PC-3 (cell line): ENCODE measurements around the gene DTNB. TPM values are rescaled to one million over a fixed set of nuclear protein-coding genes. Genes with fewer than 3 reads are reported as not detected.

Experiments
- ATAC-seq: fragments of 200-7000 bp; cut with Tn5 transposase; 2 replicates; pipeline ENCODE4 v1.9.1; 2020; ENCODE audit warnings: mild to moderate bottlenecking, moderate library complexity
- BruUV-seq: library from RNA; stranded (reverse); fragments of 400-500 nt; replicated peaks from 2 replicates; lab custom pipeline; 2021; lab: Mats Ljungman, UMichigan
- CTCF ChIA-PET: fragments of 300-600 bp; sonication (Branson Sonifier 250); formaldehyde crosslinking; loops from one replicate; lab custom pipeline; 2022; ENCODE audit warnings: antibody characterized with exemption; lab: Charles Lee
- POLR2A ChIA-PET: fragments of 300-600 bp; sonication (Branson Sonifier 250); formaldehyde crosslinking; loops from one replicate; lab custom pipeline; 2022; ENCODE audit warnings: antibody characterized with exemption; ENCODE audit not compliant: unreplicated experiment; lab: Charles Lee
- DNase-seq: peaks from one replicate; pipeline ENCODE4 v3.0.0-alpha.2; 2015
- H2AFZ ChIP-seq: fragments of 300-600 bp; sonication (generic); 2 replicates; pipeline ENCODE4 v1.6.0; 2016; ENCODE audit warnings: antibody characterized with exemption, low read length
- H3F3A ChIP-seq: fragments of 300-600 bp; sonication (generic); one replicate; pipeline ENCODE4 v1.6.0; 2017; ENCODE audit warnings: antibody characterized with exemption, low read length, control low read depth, mild to moderate bottlenecking; ENCODE audit not compliant: unreplicated experiment
- H3K27ac ChIP-seq: fragments of 300-600 bp; sonication (generic); 2 replicates; pipeline ENCODE4 v1.5.1; 2016; ENCODE audit warnings: mild to moderate bottlenecking, low read length
- H3K27me3 ChIP-seq: fragments of 300-600 bp; sonication (generic); 2 replicates; pipeline ENCODE4 v1.6.1; 2016; ENCODE audit warnings: low read length, mixed read lengths
- H3K36me3 ChIP-seq: fragments of 300-600 bp; sonication (generic); 2 replicates; pipeline ENCODE4 v1.6.1; 2016; ENCODE audit warnings: low read depth, mixed run types, low read length, mixed read lengths
- H3K4me1 ChIP-seq: fragments of 300-600 bp; sonication (generic); 2 replicates; pipeline ENCODE4 v1.5.1; 2016; ENCODE audit warnings: low read length; ENCODE audit not compliant: insufficient read depth
- H3K4me2 ChIP-seq: fragments of 300-600 bp; sonication (generic); 2 replicates; pipeline ENCODE4 v1.6.0; 2016; ENCODE audit warnings: low read length
- H3K4me3 ChIP-seq: fragments of 300-600 bp; sonication (generic); 2 replicates; pipeline ENCODE4 v1.5.1; 2016; ENCODE audit warnings: mild to moderate bottlenecking, low read length, mixed read lengths
- H3K79me2 ChIP-seq: fragments of 300-600 bp; sonication (generic); 2 replicates; pipeline ENCODE4 v1.6.1; 2017; ENCODE audit warnings: low read length, mixed read lengths
- H3K9ac ChIP-seq: fragments of 300-600 bp; sonication (generic); 2 replicates; pipeline ENCODE4 v1.6.0; 2016; ENCODE audit warnings: mild to moderate bottlenecking, low read length
- H3K9me2 ChIP-seq: fragments of 300-600 bp; sonication (generic); replicated peaks from 2 replicates; pipeline ENCODE4 v1.6.1; 2016; ENCODE audit warnings: mixed run types, low read length, mixed read lengths
- H3K9me3 ChIP-seq: fragments of 300-600 bp; sonication (generic); 2 replicates; pipeline ENCODE4 v1.6.1; 2016; ENCODE audit warnings: low read length, mixed read lengths
- H4K20me1 ChIP-seq: fragments of 300-600 bp; sonication (generic); 2 replicates; pipeline ENCODE4 v1.6.1; 2016; ENCODE audit warnings: low read length, mixed read lengths
- CTCF ChIP-seq: fragments of 300-600 bp; sonication (generic); conservative IDR thresholded peaks from 2 replicates; pipeline ENCODE4 v1.5.1; 2017; ENCODE audit warnings: antibody characterized with exemption, low read depth, mild to moderate bottlenecking, low read length
- EZH2 ChIP-seq: fragments of 300-600 bp; sonication (generic); IDR thresholded peaks from one replicate; pipeline ENCODE4 v1.6.1; 2017; ENCODE audit warnings: antibody characterized with exemption, mild to moderate bottlenecking, low read length; ENCODE audit not compliant: unreplicated experiment
- EZH2phosphoT487 ChIP-seq: fragments of 300-600 bp; sonication (generic); IDR thresholded peaks from 2 replicates; pipeline ENCODE4 v1.6.1; 2018; ENCODE audit warnings: mild to moderate bottlenecking, antibody characterized with exemption, low read length, borderline replicate concordance
- intact Hi-C: fragments of 100-400 bp; cut with micrococcal nuclease; formaldehyde crosslinking; loops from 2 replicates; pipeline ENCODE4 v1.9.0; 2023
- total RNA-seq: library from RNA; depleted of rRNA; stranded (reverse); fragments of >200 nt; gene quantifications from 2 replicates; pipeline ENCODE4 v1.2.3, GENCODE V29; 2014

Gene DTNB
- total RNA-seq, 1 experiment from 2014 or later, result 23.1 TPM

DNA sequence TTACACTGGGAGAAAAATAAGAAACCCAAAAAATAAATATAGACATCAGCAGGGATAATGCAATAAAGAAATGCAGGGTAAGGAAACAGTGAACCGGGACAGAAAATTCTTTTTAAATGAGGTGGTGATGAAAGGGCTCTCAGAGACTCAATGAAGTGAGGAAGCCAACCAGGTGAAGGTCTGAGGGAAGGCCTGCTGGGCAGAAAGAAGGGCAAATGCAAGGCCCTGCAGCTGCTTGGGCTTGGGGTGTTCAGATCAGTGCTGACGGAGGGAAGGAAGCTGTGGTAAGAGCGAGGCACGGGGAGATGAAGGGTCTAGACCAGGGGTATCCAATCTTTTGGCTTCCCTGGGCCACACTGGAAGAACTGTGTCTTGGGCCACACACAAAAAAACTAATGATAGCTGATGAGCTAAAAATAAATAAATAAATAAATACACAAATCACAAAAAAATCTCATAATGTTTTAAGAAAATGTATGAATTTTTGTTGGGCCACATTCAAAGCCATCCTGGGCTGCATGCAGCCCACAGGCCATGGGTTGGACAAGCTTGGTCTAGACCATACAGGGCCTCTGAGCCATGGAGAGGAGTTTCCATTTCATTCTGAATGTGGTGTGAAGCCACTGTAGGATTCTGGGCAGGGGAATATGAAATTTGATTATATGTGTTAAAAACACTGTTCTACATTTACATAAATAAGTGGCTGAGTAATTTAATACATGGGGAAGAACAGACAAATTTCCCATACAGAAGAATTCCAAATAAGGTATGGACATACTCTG is 235.3 kb downstream of the DTNB start:
- Histone ChIP-seq H3K9ac (no peak overlapping the region), H3K36me3 (peaks cover 4% of the 10 kb centered on the region; the same call in 1 of the 2 replicates), H3K4me1 (no peaks in the 10 kb centered on the region), H3K4me3 (no peak overlapping the region), H3K79me2 (no peaks in the 10 kb centered on the region), H3K4me2 (no peak overlapping the region), H3K9me2 (no peaks in the 10 kb centered on the region), H3K27me3 (no peaks in the 10 kb centered on the region), H3F3A (no peaks in the 10 kb centered on the region), H2AFZ (no peak overlapping the region), H3K9me3 (no peaks in the 10 kb centered on the region), H4K20me1 (no peaks in the 10 kb centered on the region), H3K27ac (no peak overlapping the region)
- DNase-seq (no peak), ATAC-seq (no peak)
- intact Hi-C loops, result no loop called here
- TF ChIP-seq EZH2 (no peak), CTCF (no peak), EZH2phosphoT487 (no peak)
- BruUV-seq, result no TSS peak
- ChIA-PET POLR2A (no interaction called here), CTCF (no interaction called here)

- no peak overlapping the region for H2AFZ ChIP-seq
Observed at GRCh38 chr2:25435421-25435820, 238.0 kb downstream of the DTNB start.

More at GRCh38 chr2:25435421-25435820, 238.0 kb downstream of the DTNB start:
- H3K4me2 ChIP-seq, result no peak overlapping the region
- DNase-seq (no peak), ATAC-seq (no peak)
- no peaks in the 10 kb centered on the region for H3K9me2 ChIP-seq
- H3K36me3 ChIP-seq, result peaks cover 4% of the 10 kb centered on the region; the same call in 1 of the 2 replicates
- no peak overlapping the region for H3K27ac ChIP-seq
- no peaks in the 10 kb centered on the region for H4K20me1 ChIP-seq
- ChIA-PET CTCF (no interaction called here), POLR2A (no interaction called here)
- no peak overlapping the region for H3K9ac ChIP-seq
- H3K4me3 ChIP-seq, result no peak overlapping the region
- H3K4me1 ChIP-seq, result no peaks in the 10 kb centered on the region
- intact Hi-C loops, result no loop called here
- H3F3A ChIP-seq, result no peaks in the 10 kb centered on the region
- no peaks in the 10 kb centered on the region for H3K9me3 ChIP-seq
- TF ChIP-seq CTCF, result no peak
- no peak for TF ChIP-seq EZH2phosphoT487
- TF ChIP-seq EZH2, result no peak
- H3K79me2 ChIP-seq, result no peaks in the 10 kb centered on the region
- no peaks in the 10 kb centered on the region for H3K27me3 ChIP-seq
- BruUV-seq, result no TSS peak
